HEK293 (cell line): ENCODE measurements around the gene PPA1.
A peak's percentile ranks its signal among the peaks of the same experiment; 100 is the strongest.

Experiments
- AEBP2 ChIP-seq: fragments of 450-650 bp; formaldehyde crosslinking; IDR thresholded peaks from 2 replicates; pipeline ENCODE4 v1.5.1; 2016; ENCODE audit warnings: missing biosample characterization, missing genetic modification characterization, borderline replicate concordance
- KLF10 ChIP-seq: fragments of 450-650 bp; IDR thresholded peaks from 2 replicates; pipeline ENCODE4 v1.5.1; 2018; ENCODE audit warnings: missing biosample characterization, mild to moderate bottlenecking, missing genetic modification characterization
- REPIN1 ChIP-seq: fragments of 450-650 bp; formaldehyde crosslinking; IDR thresholded peaks from 2 replicates; pipeline ENCODE4 v1.5.1; 2017; ENCODE audit warnings: missing biosample characterization, missing genetic modification characterization, low read depth
- SALL2 ChIP-seq: fragments of 450-650 bp; formaldehyde crosslinking; IDR thresholded peaks from 2 replicates; pipeline ENCODE4 v1.5.0; 2017; ENCODE audit warnings: missing biosample characterization, mild to moderate bottlenecking, missing genetic modification characterization, borderline replicate concordance
- SP7 ChIP-seq: fragments of 450-650 bp; formaldehyde crosslinking; IDR thresholded peaks from 2 replicates; pipeline ENCODE4 v1.5.1; 2016; ENCODE audit warnings: missing biosample characterization, missing genetic modification characterization
- TRIM28 ChIP-seq: IDR thresholded peaks from 2 replicates; pipeline ENCODE4 v1.6.1; 2011; ENCODE audit warnings: low read length, control low read depth, borderline replicate concordance
- WT1 ChIP-seq: fragments of 450-650 bp; formaldehyde crosslinking; IDR thresholded peaks from 2 replicates; pipeline ENCODE4 v1.5.1; 2016; ENCODE audit warnings: missing biosample characterization, missing genetic modification characterization
- YY2 ChIP-seq: fragments of 450-650 bp; formaldehyde crosslinking; IDR thresholded peaks from 2 replicates; pipeline ENCODE4 v1.5.1; 2016; ENCODE audit warnings: missing biosample characterization, missing genetic modification characterization
- ZBTB21 ChIP-seq: fragments of 450-650 bp; formaldehyde crosslinking; IDR thresholded peaks from 2 replicates; pipeline ENCODE4 v1.5.1; 2017; ENCODE audit warnings: missing biosample characterization, missing genetic modification characterization
- ZBTB49 ChIP-seq: fragments of 450-650 bp; formaldehyde crosslinking; IDR thresholded peaks from 2 replicates; pipeline ENCODE4 v1.5.1; 2016; ENCODE audit warnings: missing biosample characterization, missing genetic modification characterization, low read depth
- ZBTB8A ChIP-seq: fragments of 450-650 bp; formaldehyde crosslinking; IDR thresholded peaks from 2 replicates; pipeline ENCODE4 v1.5.1; 2016; ENCODE audit warnings: missing biosample characterization, missing genetic modification characterization
- ZFP3 ChIP-seq: fragments of 450-650 bp; formaldehyde crosslinking; IDR thresholded peaks from 2 replicates; pipeline ENCODE4 v1.5.1; 2016; ENCODE audit warnings: low read depth, missing biosample characterization, missing genetic modification characterization
- ZFP37 ChIP-seq: fragments of 450-650 bp; formaldehyde crosslinking; IDR thresholded peaks from 2 replicates; pipeline ENCODE4 v1.5.1; 2016; ENCODE audit warnings: missing biosample characterization, missing genetic modification characterization
- ZNF10 ChIP-seq: fragments of 450-650 bp; formaldehyde crosslinking; IDR thresholded peaks from 2 replicates; pipeline ENCODE4 v1.5.1; 2017; ENCODE audit warnings: missing biosample characterization, missing genetic modification characterization
- ZNF155 ChIP-seq: fragments of 450-650 bp; formaldehyde crosslinking; IDR thresholded peaks from 2 replicates; pipeline ENCODE4 v1.5.1; 2016; ENCODE audit warnings: missing biosample characterization, missing genetic modification characterization
- ZNF174 ChIP-seq: fragments of 450-650 bp; formaldehyde crosslinking; IDR thresholded peaks from 2 replicates; pipeline ENCODE4 v1.5.0; 2017; ENCODE audit warnings: missing biosample characterization, mild to moderate bottlenecking, missing genetic modification characterization
- ZNF18 ChIP-seq: fragments of 450-650 bp; formaldehyde crosslinking; IDR thresholded peaks from 2 replicates; pipeline ENCODE4 v1.5.1; 2016; ENCODE audit warnings: missing biosample characterization, missing genetic modification characterization
- ZNF26 ChIP-seq: fragments of 450-650 bp; formaldehyde crosslinking; IDR thresholded peaks from 2 replicates; pipeline ENCODE4 v1.5.1; 2016; ENCODE audit warnings: missing biosample characterization, missing genetic modification characterization
- ZNF311 ChIP-seq: fragments of 450-650 bp; formaldehyde crosslinking; IDR thresholded peaks from 2 replicates; pipeline ENCODE4 v1.5.1; 2017; ENCODE audit warnings: missing biosample characterization, missing genetic modification characterization, borderline replicate concordance
- ZNF404 ChIP-seq: fragments of 450-650 bp; formaldehyde crosslinking; IDR thresholded peaks from 2 replicates; pipeline ENCODE4 v1.5.1; 2017; ENCODE audit warnings: missing biosample characterization, missing genetic modification characterization
- ZNF423 ChIP-seq: fragments of 450-650 bp; formaldehyde crosslinking; IDR thresholded peaks from 2 replicates; pipeline ENCODE4 v1.5.1; 2016; ENCODE audit warnings: missing biosample characterization, missing genetic modification characterization
- ZNF518A ChIP-seq: fragments of 450-650 bp; formaldehyde crosslinking; conservative IDR thresholded peaks from 2 replicates; pipeline ENCODE4 v1.5.1; 2016; ENCODE audit warnings: low read depth, missing biosample characterization, missing genetic modification characterization
- ZNF558 ChIP-seq: fragments of 450-650 bp; formaldehyde crosslinking; IDR thresholded peaks from 2 replicates; pipeline ENCODE4 v1.5.1; 2016; ENCODE audit warnings: missing biosample characterization, missing genetic modification characterization
- ZNF654 ChIP-seq: fragments of 450-650 bp; formaldehyde crosslinking; IDR thresholded peaks from 2 replicates; pipeline ENCODE4 v1.5.1; 2016; ENCODE audit warnings: low read depth, missing biosample characterization, missing genetic modification characterization
- ZNF704 ChIP-seq: fragments of 450-650 bp; formaldehyde crosslinking; IDR thresholded peaks from 2 replicates; pipeline ENCODE4 v1.5.1; 2016; ENCODE audit warnings: missing biosample characterization, missing genetic modification characterization
- ZNF791 ChIP-seq: fragments of 450-650 bp; formaldehyde crosslinking; IDR thresholded peaks from 2 replicates; pipeline ENCODE4 v1.5.1; 2016; ENCODE audit warnings: missing biosample characterization, missing genetic modification characterization
- ZSCAN16 ChIP-seq: fragments of 450-650 bp; formaldehyde crosslinking; IDR thresholded peaks from 2 replicates; pipeline ENCODE4 v1.5.1; 2016; ENCODE audit warnings: missing biosample characterization, missing genetic modification characterization
- ZSCAN23 ChIP-seq: fragments of 450-650 bp; formaldehyde crosslinking; IDR thresholded peaks from 2 replicates; pipeline ENCODE4 v1.5.1; 2016; ENCODE audit warnings: missing biosample characterization, missing genetic modification characterization

Gene PPA1

GRCh38 chr10:70267161-70267933 lies 34.1 kb upstream of the PPA1 start (continued):
- TF ChIP-seq AEBP2 (tag by site-specific recombination) (no peak), ZNF654 (tag by site-specific recombination) (no peak), TRIM28 (no peak), REPIN1 (tag by site-specific recombination) (no peak), ZNF558 (tag by site-specific recombination) (no peak), ZNF174 (no peak), SALL2 (no peak), ZSCAN23 (tag by site-specific recombination) (no peak), ZNF423 (tag by site-specific recombination) (no peak), ZFP3 (tag by site-specific recombination) (no peak), ZBTB8A (tag by site-specific recombination) (no peak), KLF10 (tag by site-specific recombination) (no peak), ZNF791 (no peak), ZNF26 (no peak), ZNF704 (no peak), ZFP37 (tag by site-specific recombination) (no peak), ZNF18 (tag by site-specific recombination) (no peak), SP7 (tag by site-specific recombination) (peak; percentile 52; the same call in 1 of the 2 replicates), ZNF311 (no peak), ZNF404 (tag by site-specific recombination) (no peak), ZSCAN16 (tag by site-specific recombination) (no peak), ZNF518A (tag by site-specific recombination) (no peak), ZNF155 (tag by site-specific recombination) (no peak), YY2 (tag by site-specific recombination) (no peak), WT1 (tag by site-specific recombination) (no peak), ZBTB49 (tag by site-specific recombination) (no peak), ZNF10 (no peak), ZBTB21 (peak; percentile 35; the same call in 1 of the 2 replicates)
